Psoas muscle (tissue), 8 donors: Measurements from ENCODE around the gene TRAF3IP1. TPM values are rescaled to one million over a fixed set of nuclear protein-coding genes. Genes with fewer than 3 reads are reported as not detected.

Experiments
- ATAC-seq, 4 donors: fragments of 200-7000 bp; cut with Tn5 transposase; one replicate each; pipeline ENCODE4 v1.9.1; 2020; ENCODE audit warnings: moderate library complexity in 3 of 4, mild to moderate bottlenecking in 2 of 4
- DNase-seq, 2 donors: peaks; one replicate each; pipeline ENCODE4 v3.0.0-alpha.2; 2020
- H3K27ac ChIP-seq: fragments of 200-600 bp; one replicate; pipeline ENCODE4 v1.8.0; 2022
- H3K27me3 ChIP-seq, 3 donors: fragments of 200-600 bp in 1 of 3; one replicate each; pipeline versions ENCODE4 v1.6.1 to v1.8.0; 2013 to 2022; ENCODE audit warnings: low read length in 2 of 3, mild to moderate bottlenecking in 2 of 3, moderate library complexity in 1 of 3; ENCODE audit not compliant: insufficient read depth in 3 of 3
- H3K36me3 ChIP-seq, 2 donors: fragments of 200-600 bp in 1 of 2; one replicate each; pipeline versions ENCODE4 v1.6.1 to v1.8.0; 2013 to 2022; ENCODE audit warnings: low read depth in 1 of 2, mild to moderate bottlenecking in 1 of 2, moderate library complexity in 1 of 2; ENCODE audit not compliant: insufficient read depth in 1 of 2
- H3K4me1 ChIP-seq: fragments of 200-600 bp; one replicate; pipeline ENCODE4 v1.8.0; 2022
- H3K4me3 ChIP-seq: fragments of 200-600 bp; one replicate; pipeline ENCODE4 v1.8.0; 2022; ENCODE audit warnings: mild to moderate bottlenecking
- H3K9me3 ChIP-seq: fragments of 200-600 bp; one replicate; pipeline ENCODE4 v1.8.0; 2022
- CTCF ChIP-seq: fragments of 200-600 bp; IDR thresholded peaks from one replicate; pipeline ENCODE4 v1.8.0; 2022; ENCODE audit warnings: antibody characterized with exemption
- WGBS, 3 donors: extraction: QIAGEN DNeasy Blood & Tissue Kit; methylation state at CpG; one replicate each; pipeline versions ENCODE4 v1.1.6 to v1.1.7; 2013; 5-methylcytosine and 5-hydroxymethylcytosine counted together
- intact Hi-C, 2 donors: fragments of 100-400 bp; cut with DNase I; formaldehyde crosslinking; loops; one replicate each; pipeline versions ENCODE4 v1.11.0 to v1.14.2; 2022
- polyA plus RNA-seq, 3 donors: library from polyadenylated mRNA; stranded (reverse); fragments of 200-250 nt; gene quantifications; one replicate each; pipeline ENCODE4 v1.2.3, GENCODE V29; 2013
- total RNA-seq, 4 donors: library from RNA; stranded (reverse); fragmentation: NEBNext Ultra II Directional in 2 of 4; extraction: Animal tissue kit (Norgen Biotek cat#: 25700) in 2 of 4; gene quantifications; one replicate each; pipeline versions ENCODE4 v1.2.1 to v1.2.4, GENCODE V29; 2021 to 2023
- donor health status: healthy with polysubstance abuse.
- donor health status: DM: no; HTN: no; CAD: no; lungs with moderate emphysema.
- donor health status: Bipolar disorder and iron deficiency.
- donor health status: healthy.
- donor health status: DM: yes; HTN: yes; CAD: no.
- donor health status: DM: no; HTN: no; CAD: no.
- donor health status: DM: no; HTN: no; CAD: no.
- donor health status: DM: yes; HTN: yes; CAD: no.

Gene TRAF3IP1
- total and polyA plus RNA-seq, 7 donors: 2.9 to 30.9 (median 16.3) TPM

GRCh38 chr2:238380785-238381184 is 60.5 kb downstream of the TRAF3IP1 start:
- Histone ChIP-seq H3K9me3 (no peaks in the 10 kb centered on the region), H3K4me1 (peaks cover 16% of the 10 kb centered on the region), H3K27me3 (no peaks in the 10 kb centered on the region), H3K27ac (no peak overlapping the region), H3K36me3 (no peaks in the 10 kb centered on the region), H3K4me3 (no peak overlapping the region)
- intact Hi-C loops: loop anchor here in 1 of 2 donors (5.0 kb wide), 1 partner anchor 42 kb away; no protein-coding TSS in a partner anchor
- no peak for TF ChIP-seq CTCF
- DNase-seq: no peak
- WGBS, 3 donors: 86 to 93% (median 88%) methylated on average over 1 of the region's 1 CpG
- no peak for ATAC-seq

- intact Hi-C loops: loop anchor here in 1 of 2 donors (5.0 kb wide), 1 partner anchor 41 kb away; no protein-coding TSS in a partner anchor
- ATAC-seq (no peak), DNase-seq (no peak)
- H3K9me3 ChIP-seq: no peaks in the 10 kb centered on the region
- H3K27ac ChIP-seq: no peak overlapping the region
- WGBS, 3 donors: 91 to 97% (median 96%) methylated on average over 16 of the region's 16 CpGs
- no peaks in the 10 kb centered on the region for H3K27me3 ChIP-seq
- TF ChIP-seq CTCF: no peak
- H3K36me3 ChIP-seq: no peaks in the 10 kb centered on the region
- H3K4me3 ChIP-seq: no peak overlapping the region
- peaks cover 16% of the 10 kb centered on the region for H3K4me1 ChIP-seq
Observed at GRCh38 chr2:238381341-238382115, 61.2 kb downstream of the TRAF3IP1 start.

- WGBS, 3 donors: 86 to 93% (median 91%) methylated on average over 5 of the region's 5 CpGs
- intact Hi-C loops: loop anchor here in 1 of 2 donors (5.0 kb wide), 1 partner anchor 40 kb away; no protein-coding TSS in a partner anchor
- no peak for ATAC-seq
- TF ChIP-seq CTCF: no peak
- Histone ChIP-seq H3K27ac (no peak overlapping the region), H3K36me3 (no peaks in the 10 kb centered on the region), H3K27me3 (no peaks in the 10 kb centered on the region), H3K4me3 (no peak overlapping the region), H3K4me1 (peaks cover 16% of the 10 kb centered on the region), H3K9me3 (no peaks in the 10 kb centered on the region)
- DNase-seq: no peak
Observed at GRCh38 chr2:238382381-238382781, 62.1 kb downstream of the TRAF3IP1 start.

- no peak for ATAC-seq
- no peaks in the 10 kb centered on the region for H3K36me3 ChIP-seq
- 74 to 88% (median 78%) methylated on average over 5 of the region's 5 CpGs for WGBS, 3 donors
- no peak overlapping the region for H3K27ac ChIP-seq
- no peak overlapping the region for H3K4me3 ChIP-seq
- intact Hi-C loops: loop anchor here in 1 of 2 donors (5.0 kb wide), 1 partner anchor 39 kb away; no protein-coding TSS in a partner anchor
- H3K27me3 ChIP-seq: no peaks in the 10 kb centered on the region
- H3K4me1 ChIP-seq: peaks cover 10% of the 10 kb centered on the region
- H3K9me3 ChIP-seq: no peaks in the 10 kb centered on the region
- no peak for TF ChIP-seq CTCF
- no peak for DNase-seq
Observed at GRCh38 chr2:238383135-238383534, 62.8 kb downstream of the TRAF3IP1 start.
